DOHH2 (cell line): ENCODE data around the gene LIFR.

Source experiments
- H3F3A ChIP-seq: fragments of 200-600 bp; sonication (generic), shearing (Covaris generic); 2 replicates; pipeline ENCODE4 v1.6.0; 2016; ENCODE audit warnings: antibody characterized with exemption, mild to moderate bottlenecking; ENCODE audit not compliant: control insufficient read depth, insufficient read depth
- H3K27ac ChIP-seq: fragments of 200-600 bp; sonication (generic); 2 replicates; pipeline ENCODE4 v1.5.1; 2014; ENCODE audit warnings: low read depth, mild to moderate bottlenecking, low read length, moderate library complexity
- H3K27me3 ChIP-seq: fragments of 200-600 bp; sonication (generic); 2 replicates; pipeline ENCODE4 v1.6.1; 2014; ENCODE audit warnings: mild to moderate bottlenecking, low read length, mixed read lengths; ENCODE audit not compliant: control insufficient read depth
- H3K36me3 ChIP-seq: fragments of 200-600 bp; sonication (generic); 2 replicates; pipeline ENCODE4 v1.6.1; 2014; ENCODE audit warnings: mild to moderate bottlenecking, low read length, moderate library complexity, mixed read lengths; ENCODE audit not compliant: control insufficient read depth
- H3K4me1 ChIP-seq: fragments of 200-600 bp; sonication (generic); 2 replicates; pipeline ENCODE4 v1.6.1; 2014; ENCODE audit warnings: mild to moderate bottlenecking, low read length, mixed read lengths; ENCODE audit not compliant: control insufficient read depth
- H3K4me2 ChIP-seq: fragments of 200-600 bp; sonication (generic); 2 replicates; pipeline ENCODE4 v1.6.0; 2014; ENCODE audit warnings: mild to moderate bottlenecking, low read length, moderate library complexity
- H3K4me3 ChIP-seq: fragments of 200-600 bp; sonication (generic); 2 replicates; pipeline ENCODE4 v1.5.1; 2014; ENCODE audit warnings: mild to moderate bottlenecking, low read length, mixed read lengths
- H3K79me2 ChIP-seq: fragments of 200-600 bp; sonication (generic); 2 replicates; pipeline ENCODE4 v1.6.1; 2014; ENCODE audit warnings: mild to moderate bottlenecking, low read length, mixed read lengths; ENCODE audit not compliant: control insufficient read depth
- H3K9me2 ChIP-seq: fragments of 200-600 bp; sonication (generic); replicated peaks from 2 replicates; pipeline ENCODE4 v1.6.1; 2014; ENCODE audit warnings: mild to moderate bottlenecking, low read length, mixed read lengths; ENCODE audit not compliant: control insufficient read depth
- H3K9me3 ChIP-seq: fragments of 200-600 bp; sonication (generic); 2 replicates; pipeline ENCODE4 v1.6.1; 2014; ENCODE audit warnings: antibody characterized with exemption, low read length, mixed read lengths; ENCODE audit not compliant: control insufficient read depth, insufficient read depth
- H4K20me1 ChIP-seq: fragments of 200-600 bp; sonication (generic); 2 replicates; pipeline ENCODE4 v1.6.0; 2014; ENCODE audit warnings: low read depth, mild to moderate bottlenecking, antibody characterized with exemption, low read length, moderate library complexity; ENCODE audit not compliant: control insufficient read depth, insufficient read depth
- EZH2phosphoT487 ChIP-seq: fragments of 200-600 bp; sonication (generic); IDR thresholded peaks from 2 replicates; pipeline ENCODE4 v1.6.1; 2017; ENCODE audit warnings: borderline replicate concordance, mild to moderate bottlenecking, antibody characterized with exemption, low read length, moderate library complexity, mixed read lengths
- TF ChIP-seq, protein P1 (sequence below): fragments of 200-600 bp; sonication (generic); IDR thresholded peaks from one replicate; pipeline ENCODE4 v1.5.1; 2014; ENCODE audit warnings: antibody characterized with exemption, mild to moderate bottlenecking, low read depth, low read length; ENCODE audit not compliant: poor library complexity, severe bottlenecking

LIFR gene

DNA sequence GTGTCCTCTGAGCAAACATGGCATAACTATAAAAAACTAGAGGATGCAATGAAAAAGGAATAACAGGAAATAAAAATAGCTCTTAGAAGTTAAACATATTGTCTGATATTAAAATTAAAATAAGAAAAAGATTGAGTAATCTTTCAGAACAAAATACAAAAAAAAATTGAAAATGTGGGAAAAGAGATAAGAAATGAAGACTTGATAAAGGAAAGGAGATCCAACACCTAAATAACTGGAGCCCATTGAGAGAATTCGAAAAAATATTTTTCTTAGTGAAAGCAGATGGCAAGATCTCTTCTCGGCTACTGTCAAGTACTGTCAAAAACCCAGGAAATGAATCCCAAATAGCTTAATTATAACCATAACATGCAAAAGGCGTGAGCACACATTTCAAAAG is 24.9 kb downstream of the LIFR start:
- Histone ChIP-seq H3K4me1 (no peaks in the 10 kb centered on the region), H3K79me2 (no peaks in the 10 kb centered on the region), H3K4me3 (no peak overlapping the region), H3K9me3 (no peaks in the 10 kb centered on the region), H3K27ac (no peak overlapping the region), H3K27me3 (peaks cover 4% of the 10 kb centered on the region; the same call in 1 of the 2 replicates), H3K9me2 (no peaks in the 10 kb centered on the region), H3K36me3 (no peaks in the 10 kb centered on the region), H3K4me2 (no peak overlapping the region), H3F3A (no peaks in the 10 kb centered on the region), H4K20me1 (no peaks in the 10 kb centered on the region)
- TF ChIP-seq EZH2phosphoT487: no peak
- TF ChIP-seq, protein P1, sequence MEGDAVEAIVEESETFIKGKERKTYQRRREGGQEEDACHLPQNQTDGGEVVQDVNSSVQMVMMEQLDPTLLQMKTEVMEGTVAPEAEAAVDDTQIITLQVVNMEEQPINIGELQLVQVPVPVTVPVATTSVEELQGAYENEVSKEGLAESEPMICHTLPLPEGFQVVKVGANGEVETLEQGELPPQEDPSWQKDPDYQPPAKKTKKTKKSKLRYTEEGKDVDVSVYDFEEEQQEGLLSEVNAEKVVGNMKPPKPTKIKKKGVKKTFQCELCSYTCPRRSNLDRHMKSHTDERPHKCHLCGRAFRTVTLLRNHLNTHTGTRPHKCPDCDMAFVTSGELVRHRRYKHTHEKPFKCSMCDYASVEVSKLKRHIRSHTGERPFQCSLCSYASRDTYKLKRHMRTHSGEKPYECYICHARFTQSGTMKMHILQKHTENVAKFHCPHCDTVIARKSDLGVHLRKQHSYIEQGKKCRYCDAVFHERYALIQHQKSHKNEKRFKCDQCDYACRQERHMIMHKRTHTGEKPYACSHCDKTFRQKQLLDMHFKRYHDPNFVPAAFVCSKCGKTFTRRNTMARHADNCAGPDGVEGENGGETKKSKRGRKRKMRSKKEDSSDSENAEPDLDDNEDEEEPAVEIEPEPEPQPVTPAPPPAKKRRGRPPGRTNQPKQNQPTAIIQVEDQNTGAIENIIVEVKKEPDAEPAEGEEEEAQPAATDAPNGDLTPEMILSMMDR: no peak

DNA sequence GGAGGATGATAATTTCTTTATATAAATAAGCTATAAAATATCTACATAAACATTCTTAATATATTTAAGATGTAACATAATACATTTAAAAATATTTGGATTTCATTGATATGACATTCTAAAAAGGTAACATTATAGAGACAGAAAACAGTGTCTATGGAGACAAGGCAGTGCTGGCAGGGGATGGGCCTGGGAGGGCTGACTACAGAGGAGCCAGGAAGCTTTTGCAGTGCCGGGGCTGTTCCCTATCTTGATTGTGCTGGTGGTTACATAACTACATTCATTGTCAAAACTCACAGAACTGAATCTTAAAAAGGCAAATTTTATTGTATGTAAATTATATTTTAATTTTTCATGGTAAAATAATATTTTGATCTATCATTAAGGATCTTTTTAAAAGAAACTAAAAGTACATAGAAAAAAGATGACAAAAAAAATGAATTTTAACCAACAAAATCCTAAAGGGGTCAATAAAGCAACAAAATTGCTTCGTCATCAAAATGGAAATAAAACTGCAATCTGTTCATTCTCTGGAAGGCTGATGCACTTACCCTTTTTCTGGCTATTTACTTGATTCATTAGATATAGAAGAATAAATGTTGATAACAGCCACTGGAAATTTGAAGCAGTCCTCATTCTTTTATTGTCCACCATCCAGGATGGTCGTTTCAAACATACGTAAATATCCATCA is 26.3 kb downstream of the LIFR start:
- Histone ChIP-seq H3K4me1 (no peaks in the 10 kb centered on the region), H4K20me1 (no peaks in the 10 kb centered on the region), H3K4me3 (no peak overlapping the region), H3K27ac (no peak overlapping the region), H3F3A (no peaks in the 10 kb centered on the region), H3K4me2 (no peak overlapping the region), H3K36me3 (no peaks in the 10 kb centered on the region), H3K9me2 (no peaks in the 10 kb centered on the region), H3K79me2 (no peaks in the 10 kb centered on the region), H3K27me3 (0 out of 2 replicates have a peak, but pooled peaks cover under 1% of the 10 kb centered on the region), H3K9me3 (no peaks in the 10 kb centered on the region)
- TF ChIP-seq, protein P1: no peak

DNA sequence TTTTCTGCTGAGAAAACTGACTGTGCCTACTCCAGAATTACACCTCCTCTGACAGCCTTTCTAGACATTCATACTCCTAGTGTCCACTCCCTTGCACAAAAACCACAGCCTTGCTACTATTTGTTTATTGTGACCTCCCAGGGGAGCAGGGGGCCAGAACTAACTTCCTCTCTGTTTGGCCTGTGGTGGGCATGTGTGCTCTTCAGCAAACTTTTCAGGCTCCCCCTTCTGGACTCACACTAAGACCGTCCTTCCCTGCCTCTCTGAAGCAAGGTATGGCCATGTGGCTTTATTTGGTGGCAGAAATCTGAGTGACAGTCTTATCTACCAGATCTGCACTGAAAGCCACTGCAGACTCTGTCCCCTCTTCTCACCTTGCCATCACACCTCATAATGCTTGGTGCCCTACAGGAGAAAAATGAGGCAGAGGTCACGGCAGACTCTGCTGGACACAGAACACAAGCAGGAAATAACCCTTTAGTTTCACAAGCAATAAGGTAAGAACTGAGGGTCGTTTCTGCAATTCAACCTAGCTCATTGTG is 28.2 kb downstream of the LIFR start:
- no peaks in the 10 kb centered on the region for H3K36me3 ChIP-seq
- H3F3A ChIP-seq: no peaks in the 10 kb centered on the region
- no peaks in the 10 kb centered on the region for H4K20me1 ChIP-seq
- TF ChIP-seq, protein P1: no peak
- no peak for TF ChIP-seq EZH2phosphoT487
- no peaks in the 10 kb centered on the region for H3K79me2 ChIP-seq
- H3K9me3 ChIP-seq: no peaks in the 10 kb centered on the region
- no peak overlapping the region for H3K27ac ChIP-seq
- H3K9me2 ChIP-seq: no peaks in the 10 kb centered on the region
- H3K4me2 ChIP-seq: no peak overlapping the region
- H3K27me3 ChIP-seq: peaks cover 9% of the 10 kb centered on the region; the same call in 1 of the 2 replicates
- no peak overlapping the region for H3K4me3 ChIP-seq
- no peaks in the 10 kb centered on the region for H3K4me1 ChIP-seq
